Subcutaneous adipose tissue (tissue), 4 donors: Measurements from ENCODE around the gene CTSL. TPM values are rescaled to one million over a fixed set of nuclear protein-coding genes. Genes with fewer than 3 reads are reported as not detected.

Experiments
- total RNA-seq, 4 donors: library from RNA; depleted of rRNA; stranded (reverse); fragments of >200 nt; gene quantifications; one replicate each; pipeline ENCODE4 v1.1.0, GENCODE V29; 2016
- TF ChIP-seq, protein P1 (sequence below): fragments of 450-650 bp; IDR thresholded peaks from one replicate; pipeline ENCODE4 v1.5.1; 2016; ENCODE audit warnings: low read depth, mild to moderate bottlenecking, control low read depth, antibody characterized with exemption, moderate library complexity

The CTSL gene
- total RNA-seq, 4 donors from 2014 or later, result 113 to 460 (median 173) TPM

DNA sequence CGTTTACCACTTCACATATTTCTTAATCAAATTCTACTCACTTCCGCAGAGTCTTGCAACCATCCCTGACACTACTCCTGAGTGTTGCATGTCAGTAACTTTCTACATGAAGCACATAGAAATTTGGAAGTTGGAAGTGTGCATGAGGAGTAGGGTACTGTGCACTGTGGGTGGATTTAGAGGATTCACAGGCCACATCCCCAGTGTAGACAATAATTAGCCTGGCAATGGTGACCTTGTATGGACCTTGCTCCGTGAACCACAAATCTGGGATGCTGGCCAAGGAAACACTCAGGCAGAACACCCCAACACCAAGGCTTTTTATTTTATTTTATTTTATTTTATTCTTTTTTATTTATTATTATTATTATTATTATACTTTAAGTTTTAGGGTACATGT, 25.5 kb downstream of the CTSL start:
- TF ChIP-seq, protein P1, sequence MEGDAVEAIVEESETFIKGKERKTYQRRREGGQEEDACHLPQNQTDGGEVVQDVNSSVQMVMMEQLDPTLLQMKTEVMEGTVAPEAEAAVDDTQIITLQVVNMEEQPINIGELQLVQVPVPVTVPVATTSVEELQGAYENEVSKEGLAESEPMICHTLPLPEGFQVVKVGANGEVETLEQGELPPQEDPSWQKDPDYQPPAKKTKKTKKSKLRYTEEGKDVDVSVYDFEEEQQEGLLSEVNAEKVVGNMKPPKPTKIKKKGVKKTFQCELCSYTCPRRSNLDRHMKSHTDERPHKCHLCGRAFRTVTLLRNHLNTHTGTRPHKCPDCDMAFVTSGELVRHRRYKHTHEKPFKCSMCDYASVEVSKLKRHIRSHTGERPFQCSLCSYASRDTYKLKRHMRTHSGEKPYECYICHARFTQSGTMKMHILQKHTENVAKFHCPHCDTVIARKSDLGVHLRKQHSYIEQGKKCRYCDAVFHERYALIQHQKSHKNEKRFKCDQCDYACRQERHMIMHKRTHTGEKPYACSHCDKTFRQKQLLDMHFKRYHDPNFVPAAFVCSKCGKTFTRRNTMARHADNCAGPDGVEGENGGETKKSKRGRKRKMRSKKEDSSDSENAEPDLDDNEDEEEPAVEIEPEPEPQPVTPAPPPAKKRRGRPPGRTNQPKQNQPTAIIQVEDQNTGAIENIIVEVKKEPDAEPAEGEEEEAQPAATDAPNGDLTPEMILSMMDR, result no peak

DNA sequence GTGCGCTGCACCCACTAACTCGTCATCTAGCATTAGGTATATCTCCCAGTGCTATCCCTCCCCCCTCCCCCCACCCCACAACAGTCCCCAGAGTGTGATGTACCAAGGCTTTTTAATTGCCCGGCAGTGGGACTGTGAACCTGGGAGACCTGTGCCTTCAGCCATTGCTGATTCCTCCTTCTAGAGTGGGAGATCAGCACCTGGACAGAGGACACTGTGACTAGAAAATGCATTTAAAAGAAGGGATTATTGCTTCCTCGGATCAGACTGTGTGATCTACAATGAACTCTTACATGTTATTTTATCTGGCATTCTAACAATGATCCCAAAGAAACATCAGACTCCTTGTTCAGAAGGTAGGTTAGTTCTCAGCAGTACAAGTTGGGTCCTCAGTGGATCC, 25.9 kb downstream of the CTSL start:
- TF ChIP-seq, protein P1, result no peak

DNA sequence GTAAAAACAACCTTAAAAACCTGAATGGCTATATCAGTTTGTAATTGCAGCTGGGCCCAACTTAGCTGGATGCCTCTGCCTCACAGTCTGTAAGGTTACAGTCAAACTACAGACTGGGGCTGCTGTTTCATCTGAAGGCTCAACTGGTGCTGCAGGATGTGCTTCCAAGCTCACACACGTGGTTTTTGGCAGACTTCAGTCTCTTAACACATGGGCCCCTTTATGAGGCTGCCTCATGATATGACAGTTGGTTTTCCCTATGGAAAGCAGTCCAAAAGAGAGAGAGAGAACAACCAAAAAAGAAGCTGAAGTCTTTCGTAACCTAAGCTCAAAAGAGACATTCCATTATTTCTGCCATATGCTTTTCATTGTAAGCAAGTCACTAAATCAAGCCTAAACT, 27.4 kb downstream of the CTSL start:
- TF ChIP-seq, protein P1, result no peak

DNA sequence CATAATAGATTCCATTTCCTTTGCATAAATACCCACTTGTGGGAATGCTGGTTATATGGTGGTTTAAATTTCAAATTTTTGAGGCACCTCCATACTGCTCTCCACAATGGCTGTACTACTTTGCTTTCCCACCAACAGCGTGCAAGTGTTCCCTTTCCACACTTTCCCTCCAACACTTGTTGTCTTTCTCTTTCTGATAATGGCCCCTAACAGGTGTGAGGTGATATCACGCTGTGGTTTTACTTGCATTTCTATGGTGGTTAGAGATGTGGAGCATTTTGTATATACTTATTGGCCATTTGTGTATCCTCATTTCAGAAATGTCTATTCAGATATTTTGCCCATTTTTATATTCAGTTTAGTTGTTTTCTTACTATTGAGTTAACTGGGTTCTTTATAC, 34.6 kb downstream of the CTSL start:
- TF ChIP-seq, protein P1, result no peak

DNA sequence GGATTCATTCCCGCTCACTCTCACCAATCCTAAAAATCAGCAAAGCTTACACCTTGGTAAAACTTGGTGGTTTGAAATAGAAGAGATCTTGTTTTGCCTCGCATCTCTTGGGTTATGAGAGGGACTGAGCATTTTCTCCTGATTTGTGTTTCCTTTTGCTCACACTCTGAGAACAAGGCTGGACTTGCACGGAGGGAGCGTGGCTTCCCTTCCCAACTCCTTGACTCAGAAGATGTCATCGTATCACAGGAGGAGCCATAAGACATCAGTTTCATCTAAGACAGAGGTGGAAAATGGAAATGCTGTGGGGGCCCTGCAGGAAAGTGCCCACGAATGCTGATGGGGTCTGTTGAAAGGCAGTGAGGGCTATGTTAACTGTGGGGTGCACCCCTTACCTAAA, 37.4 kb downstream of the CTSL start:
- TF ChIP-seq, protein P1, result no peak

DNA sequence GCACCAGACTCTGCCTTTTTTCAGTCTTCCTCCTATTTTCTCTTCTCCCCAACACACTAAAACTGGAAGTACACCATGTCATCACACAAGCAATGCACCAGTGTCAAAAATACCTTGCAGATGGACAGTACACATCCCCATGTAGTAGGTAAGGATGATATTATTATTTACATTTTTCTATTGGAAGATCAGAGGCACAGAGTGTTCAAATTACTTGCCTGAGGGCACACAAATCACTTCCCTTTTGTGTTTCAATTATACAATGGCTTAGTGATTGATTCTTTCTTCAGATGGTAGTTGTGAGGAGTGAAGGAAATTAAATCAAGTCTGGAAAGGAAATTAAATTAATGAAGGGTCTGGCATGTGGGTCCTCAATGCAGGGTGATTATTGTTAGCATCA, 39.6 kb downstream of the CTSL start:
- TF ChIP-seq, protein P1, result no peak

DNA sequence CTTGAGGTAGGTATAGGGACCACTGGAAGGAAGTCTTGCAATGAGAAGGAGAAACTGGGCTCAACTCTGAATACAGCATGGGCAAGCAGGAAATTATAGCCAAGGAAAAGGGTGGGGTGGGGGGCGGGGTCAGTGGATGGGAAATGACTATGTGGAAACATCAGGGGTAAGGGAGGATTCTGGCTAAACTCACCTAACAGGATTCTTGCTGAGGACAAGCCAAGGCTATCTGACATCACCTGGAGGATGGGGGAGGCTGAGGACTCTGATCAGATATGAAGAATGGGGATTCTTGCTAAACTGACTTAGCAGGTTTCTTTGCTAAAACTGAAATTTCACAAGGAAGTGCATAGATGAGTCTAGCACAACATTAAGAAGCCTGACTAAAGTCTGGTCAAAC, 40.8 kb downstream of the CTSL start:
- TF ChIP-seq, protein P1, result no peak
